Ramos (cell line): ENCODE data around the gene XBP1.
"Not testable (repeated sequence)": the region's sequence is repeated elsewhere in the genome, so short reads cannot be mapped to it uniquely, and the experiment has no call there.

Source experiments
- in situ Hi-C: fragments of 300-500 bp; cut with MboI; formaldehyde crosslinking; loops from one replicate; pipeline ENCODE4 v1.14.3; 2022; ENCODE audit warnings: low sequenced_read_pairs; ENCODE audit not compliant: unreplicated experiment

The XBP1 gene

DNA sequence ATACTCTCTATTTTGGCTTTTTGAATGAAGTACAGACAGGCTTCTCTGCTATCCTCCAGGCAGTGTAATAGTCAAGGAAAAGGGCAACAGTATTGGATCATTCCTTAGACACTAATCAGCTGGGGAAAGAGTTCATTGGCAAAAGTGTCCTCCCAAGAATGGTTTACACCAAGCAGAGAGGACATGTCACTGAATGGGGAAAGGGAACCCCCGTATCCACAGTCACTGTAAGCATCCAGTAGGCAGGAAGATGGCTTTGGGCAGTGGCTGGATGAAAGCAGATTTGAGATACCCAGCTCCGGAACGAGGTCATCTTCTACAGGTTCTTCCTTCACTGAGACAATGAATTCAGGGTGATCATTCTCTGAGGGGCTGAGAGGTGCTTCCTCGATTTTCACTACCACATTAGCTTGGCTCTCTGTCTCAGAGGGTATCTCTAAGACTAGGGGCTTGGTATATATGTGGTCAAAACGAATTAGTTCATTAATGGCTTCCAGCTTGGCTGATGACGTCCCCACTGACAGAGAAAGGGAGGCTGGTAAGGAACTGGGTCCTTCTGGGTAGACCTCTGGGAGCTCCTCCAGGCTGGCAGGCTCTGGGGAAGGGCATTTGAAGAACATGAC is 5.2 kb downstream of the XBP1 start:
- in situ Hi-C loops = no loop called here

DNA sequence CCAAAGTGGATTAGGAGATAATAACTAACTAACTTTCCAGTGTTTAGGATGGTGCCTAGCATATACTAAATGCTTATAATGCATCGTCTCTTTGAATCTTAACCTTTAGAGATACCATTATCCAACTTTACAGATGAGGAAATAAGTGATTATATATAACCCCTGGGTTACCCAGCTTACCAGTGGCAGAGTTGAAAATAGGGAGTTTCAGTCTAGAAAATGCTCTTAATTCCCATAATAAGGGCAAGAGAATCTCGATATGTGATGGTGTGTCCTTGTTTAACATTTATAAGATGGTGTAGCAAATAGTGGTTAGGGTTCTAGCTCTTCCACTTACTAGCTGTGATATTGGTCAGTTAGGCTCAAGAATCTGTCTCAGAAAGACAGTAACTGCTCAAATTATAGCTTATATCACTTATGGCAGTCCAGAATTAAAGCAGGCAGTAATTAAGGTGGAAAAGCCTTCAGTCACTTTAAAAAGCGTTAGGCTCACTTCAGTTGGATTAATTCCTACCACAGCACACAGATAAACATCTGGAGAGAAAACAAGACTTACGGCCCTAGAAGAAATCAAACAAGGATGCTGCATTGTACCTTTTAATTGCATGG is 6.3 kb downstream of the XBP1 start:
- in situ Hi-C loops = loop anchor here (5.0 kb wide), 1 partner anchor 33 kb away; no protein-coding TSS in a partner anchor

DNA sequence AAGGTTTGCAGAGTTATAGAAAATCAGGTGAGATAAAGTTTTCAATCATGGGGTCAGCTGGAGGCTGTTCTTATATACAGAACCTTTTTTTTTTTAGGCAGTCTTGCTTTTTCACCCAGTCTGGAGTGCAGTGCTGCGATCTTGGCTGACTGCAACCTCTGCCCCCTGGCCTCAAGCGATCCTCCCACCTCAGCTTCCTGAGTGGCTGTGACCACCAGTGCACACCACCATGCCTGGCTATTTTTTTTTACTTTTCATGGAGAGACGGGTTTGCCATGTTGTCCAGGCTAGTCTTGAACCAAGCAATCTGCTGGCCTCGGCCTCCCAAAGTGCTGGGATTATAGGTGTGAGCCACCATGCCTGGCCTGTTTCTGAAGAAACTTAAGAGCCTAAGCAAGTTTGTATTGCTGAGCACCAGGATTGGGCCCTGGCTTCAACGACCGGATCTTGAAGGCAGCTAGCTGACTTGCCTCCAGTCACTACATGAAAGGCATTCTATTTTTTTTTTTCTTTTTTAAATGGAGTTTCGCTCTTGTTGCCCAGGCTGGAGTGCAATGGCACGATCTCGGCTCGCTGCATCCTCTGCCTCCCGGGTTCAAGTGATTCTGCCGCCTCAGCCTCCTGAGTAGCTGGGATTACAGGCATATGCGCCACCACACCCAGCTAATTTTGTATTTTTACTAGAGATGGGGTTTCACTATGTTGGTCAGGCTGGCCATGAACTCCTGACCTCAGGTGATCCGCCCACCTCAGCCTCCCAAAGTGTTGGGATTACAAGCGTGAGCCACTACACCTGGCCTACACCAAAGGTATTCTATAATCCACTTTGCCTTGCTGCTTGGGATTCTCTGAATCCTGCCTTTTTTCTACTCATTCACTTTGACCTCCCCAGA is 7.6 kb downstream of the XBP1 start:
- in situ Hi-C loops = loop anchor here (5.0 kb wide), 1 partner anchor 35 kb away; no protein-coding TSS in a partner anchor

DNA sequence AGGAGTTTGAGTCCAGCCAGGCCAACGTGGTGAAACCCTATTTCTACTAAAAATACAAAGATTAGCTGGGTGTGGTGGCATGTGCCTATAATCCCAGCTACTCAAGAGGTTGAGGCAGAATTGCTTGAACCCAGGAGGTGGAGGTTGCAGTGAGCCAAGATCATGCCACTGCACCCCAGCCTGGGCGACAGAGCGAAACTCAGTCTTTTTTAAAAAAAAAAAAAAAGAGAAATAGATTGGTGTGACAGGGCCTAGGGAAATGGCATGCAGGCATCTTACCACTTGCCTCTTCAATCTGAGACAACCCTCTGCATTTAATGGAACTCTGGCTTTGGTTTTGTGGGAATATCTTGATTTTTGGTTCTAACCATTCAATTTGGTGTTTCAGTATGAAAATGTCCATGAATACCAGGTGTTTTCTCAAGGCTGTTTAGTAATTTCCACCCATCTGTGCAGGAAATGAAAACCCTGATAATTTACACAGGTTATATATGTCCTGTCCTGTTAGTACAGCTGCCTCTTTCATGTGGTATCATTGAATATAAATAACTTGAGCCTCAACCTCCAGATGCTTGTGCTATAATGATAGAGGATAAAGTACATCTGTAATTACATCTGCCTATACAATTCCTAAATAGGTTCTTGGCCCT is 8.4 kb downstream of the XBP1 start:
- in situ Hi-C loops = loop anchor here (5.0 kb wide), 1 partner anchor 35 kb away; no protein-coding TSS in a partner anchor

DNA sequence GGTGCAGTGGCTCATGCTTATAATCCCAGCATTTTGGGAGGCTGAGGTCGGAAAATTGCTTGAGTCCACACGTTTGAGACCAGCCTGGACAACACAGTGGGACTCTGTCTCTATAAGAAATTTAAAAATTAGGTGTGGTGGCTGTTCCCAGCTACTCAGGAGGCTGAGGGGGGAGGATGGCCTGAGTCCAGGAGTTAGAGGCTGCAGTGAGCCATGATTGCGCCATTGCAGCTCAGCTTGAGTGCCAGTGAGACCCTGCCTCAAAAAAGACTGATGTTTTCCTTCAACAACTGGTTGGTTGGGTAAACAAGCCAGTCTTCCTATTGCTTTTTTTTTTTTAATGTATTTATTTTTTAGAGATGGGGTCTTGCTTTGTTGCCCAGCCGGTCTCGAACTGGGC is 9.2 kb downstream of the XBP1 start:
- in situ Hi-C loops = loop anchor here (5.0 kb wide), 1 partner anchor 36 kb away; no protein-coding TSS in a partner anchor

GRCh38 chr22:28788601-28789000 is 11.8 kb downstream of the XBP1 start:
- in situ Hi-C loops = no loop called here

DNA sequence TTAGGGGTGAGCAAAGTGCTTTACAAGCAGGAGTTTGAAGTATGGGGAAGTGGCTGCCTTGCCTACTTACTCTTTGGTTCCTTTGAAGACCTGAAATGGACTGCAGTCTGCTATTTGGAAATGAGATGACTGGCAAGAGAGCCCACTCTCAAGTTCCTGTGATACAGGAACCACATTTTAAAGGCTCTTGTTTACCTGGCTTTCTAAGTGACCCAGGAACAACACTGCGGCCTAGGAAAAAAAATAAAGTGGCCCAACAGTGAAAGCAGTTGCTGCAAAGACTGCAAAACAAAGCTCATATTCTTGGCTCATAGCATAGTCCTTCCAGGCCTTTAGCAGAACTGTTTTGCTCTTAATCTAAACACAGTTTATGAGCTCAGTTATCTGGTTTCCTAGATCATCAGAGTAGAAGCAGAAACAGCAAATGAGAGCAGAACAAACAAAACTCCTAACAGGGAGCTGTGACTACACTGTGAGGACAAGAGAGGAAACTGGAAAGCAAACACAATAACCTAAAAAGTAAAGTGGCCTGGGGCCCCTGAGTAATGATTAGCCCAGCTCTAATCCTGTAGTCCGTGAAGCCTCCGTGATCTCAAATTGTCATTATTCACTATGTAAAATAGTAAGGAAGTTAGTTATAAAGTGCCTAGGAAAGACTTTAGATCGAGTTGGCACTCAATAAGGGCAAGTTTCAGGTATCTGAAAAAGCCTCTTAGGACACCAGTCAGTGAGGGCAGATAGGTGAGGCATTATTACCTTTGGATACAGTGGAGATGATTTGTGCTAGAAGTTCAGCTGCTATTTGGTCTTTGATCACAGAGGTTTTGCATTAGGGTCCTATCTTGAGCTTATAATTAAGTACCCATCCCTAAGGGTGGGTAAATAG is 16.3 kb downstream of the XBP1 start:
- in situ Hi-C loops = no loop called here

DNA sequence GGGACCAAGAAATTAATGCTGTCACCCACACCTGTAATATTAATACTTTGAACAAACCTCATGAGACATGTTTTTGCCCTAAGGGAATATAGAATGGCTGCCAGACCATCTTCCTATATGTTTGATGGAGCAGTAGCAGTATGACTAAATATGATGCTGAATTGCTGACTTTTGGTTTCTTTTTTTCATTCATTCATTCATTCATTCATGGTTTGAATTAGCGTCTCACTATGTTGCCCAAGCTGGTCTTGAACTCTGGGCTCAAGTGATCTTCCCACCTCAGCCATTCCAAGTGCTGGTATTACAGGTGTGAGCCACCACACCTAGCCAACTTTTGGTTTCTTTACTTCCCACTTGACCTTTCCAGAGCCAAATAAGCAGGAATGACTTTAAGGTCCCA is 20.1 kb downstream of the XBP1 start:
- in situ Hi-C loops = no loop called here

DNA sequence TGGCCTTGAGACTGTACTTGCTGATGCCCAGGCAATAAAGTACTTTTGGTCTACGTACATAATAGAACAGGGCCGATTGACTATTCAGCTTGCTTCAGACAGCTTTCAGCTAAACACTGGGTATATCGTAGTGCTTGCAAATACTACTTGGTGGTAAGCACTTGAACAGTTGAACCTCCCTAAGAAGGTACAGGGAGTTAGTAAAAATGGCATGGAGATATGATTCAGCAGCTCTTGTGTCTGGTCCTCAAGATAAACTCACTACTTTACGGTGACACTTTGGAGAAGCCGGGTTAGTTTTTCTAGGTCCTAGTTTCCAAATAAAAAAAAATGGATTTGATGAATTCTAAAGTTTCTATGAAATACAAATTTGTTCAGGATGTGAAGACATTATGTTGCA is 20.5 kb downstream of the XBP1 start:
- in situ Hi-C loops = no loop called here

- in situ Hi-C loops = no loop called here
Measured at GRCh38 chr22:28774378-28774777, 26.0 kb downstream of the XBP1 start.

GRCh38 chr22:28773461-28773867 is 26.9 kb downstream of the XBP1 start:
- in situ Hi-C loops = no loop called here

DNA sequence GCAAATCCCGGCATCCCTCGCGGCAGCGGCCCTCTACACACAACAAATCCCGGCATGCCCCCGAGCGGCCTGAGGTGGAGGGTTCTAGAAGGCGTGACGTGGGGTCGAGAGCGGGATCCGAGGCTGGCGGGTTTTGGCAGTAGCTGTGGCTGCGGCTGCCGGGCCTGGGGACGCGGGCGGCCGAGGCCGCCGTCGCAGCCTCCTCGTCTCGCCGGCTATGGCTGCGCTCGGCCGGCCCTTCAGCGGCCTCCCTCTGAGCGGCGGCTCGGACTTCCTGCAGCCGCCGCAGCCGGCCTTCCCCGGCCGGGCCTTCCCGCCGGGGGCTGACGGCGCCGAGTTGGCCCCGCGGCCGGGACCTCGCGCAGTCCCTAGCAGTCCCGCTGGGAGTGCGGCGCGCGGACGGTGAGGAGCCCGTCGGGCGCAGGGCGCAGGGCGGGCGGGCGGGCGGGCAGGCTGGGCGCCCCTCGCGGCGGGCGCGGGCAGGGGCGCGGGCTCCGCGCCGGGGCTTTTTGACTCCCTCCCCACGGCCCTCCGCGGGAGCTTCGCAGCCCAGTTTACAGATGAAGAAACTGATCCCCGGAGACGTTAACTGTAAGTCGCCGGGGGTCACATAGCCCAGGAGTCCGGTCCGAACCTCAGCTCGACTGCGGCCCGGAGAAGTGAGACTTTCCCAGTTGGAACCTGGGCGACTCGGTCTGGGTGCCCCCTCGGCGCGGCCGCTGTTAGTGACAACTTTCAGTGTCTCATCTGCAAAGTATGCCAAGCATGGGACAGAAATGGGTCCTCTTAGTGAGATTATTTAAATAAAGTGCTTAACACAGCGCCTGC is 27.5 kb downstream of the XBP1 start, which contains the start of gene CCDC117:
TSS of gene CCDC117 (plus strand) at position 63 of the 828 bp plus-strand sequence. CDS start at position 218, 155 bp downstream.
- in situ Hi-C loops = no loop called here

DNA sequence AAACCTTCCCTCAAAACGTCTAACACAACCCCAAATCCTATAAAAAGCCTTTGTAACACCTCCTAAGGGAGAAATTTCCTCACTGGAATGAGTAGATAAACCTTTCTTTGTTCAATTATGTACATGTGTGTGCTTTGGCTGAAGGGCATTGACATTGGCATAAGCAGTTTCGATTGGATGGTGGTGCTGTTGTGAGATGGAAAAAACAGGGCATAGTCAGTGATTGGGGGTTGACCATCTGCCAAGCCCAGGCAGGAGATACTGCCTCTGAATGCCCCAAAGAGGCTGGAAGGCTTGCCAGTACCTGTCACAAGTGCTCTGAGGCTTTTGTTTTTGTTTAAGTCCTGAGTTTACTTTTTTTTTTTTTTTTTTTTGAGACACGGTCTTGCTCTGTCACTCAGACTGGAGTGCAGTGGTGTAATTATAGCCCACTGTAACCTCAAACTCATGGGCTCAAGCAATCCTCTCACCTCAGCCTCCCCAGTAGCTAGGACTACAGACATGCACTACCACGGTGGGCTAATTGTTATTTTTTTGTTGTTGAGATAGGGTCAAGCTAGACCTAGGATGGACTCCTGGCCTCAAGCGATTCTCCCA is 29.1 kb downstream of the XBP1 start:
- in situ Hi-C loops = no loop called here

DNA sequence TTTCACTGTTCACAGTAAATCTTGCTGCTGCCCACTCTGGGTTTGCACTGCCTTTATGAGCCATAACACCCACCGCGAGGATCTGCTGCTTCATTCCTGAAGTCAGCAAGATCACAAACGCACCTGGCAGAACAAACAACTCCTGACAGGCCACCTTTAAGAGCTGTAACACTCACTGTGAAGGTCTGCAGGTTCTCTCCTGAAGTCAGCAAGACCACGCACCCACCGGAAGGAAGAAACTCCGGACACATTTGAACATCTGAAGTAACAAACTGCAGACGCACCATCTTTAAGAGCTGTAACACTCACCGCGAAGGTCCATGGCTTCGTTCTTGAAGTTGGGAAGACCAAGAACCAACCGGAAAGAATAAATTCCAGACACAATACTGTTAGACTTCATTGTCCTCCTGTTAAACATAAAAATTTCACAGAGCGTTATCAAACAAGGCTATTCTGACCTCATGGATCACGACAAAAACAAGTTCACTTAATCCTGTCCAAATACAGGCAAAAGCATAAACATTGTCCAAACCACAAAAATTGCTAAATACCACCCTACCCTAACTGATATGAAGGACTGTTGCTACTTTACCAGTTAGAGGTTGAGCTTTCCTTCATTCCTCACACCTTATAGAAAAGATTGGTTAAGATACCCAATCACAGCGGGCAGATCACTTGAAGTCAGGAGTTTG is 30.8 kb downstream of the XBP1 start:
- in situ Hi-C loops = no loop called here

DNA sequence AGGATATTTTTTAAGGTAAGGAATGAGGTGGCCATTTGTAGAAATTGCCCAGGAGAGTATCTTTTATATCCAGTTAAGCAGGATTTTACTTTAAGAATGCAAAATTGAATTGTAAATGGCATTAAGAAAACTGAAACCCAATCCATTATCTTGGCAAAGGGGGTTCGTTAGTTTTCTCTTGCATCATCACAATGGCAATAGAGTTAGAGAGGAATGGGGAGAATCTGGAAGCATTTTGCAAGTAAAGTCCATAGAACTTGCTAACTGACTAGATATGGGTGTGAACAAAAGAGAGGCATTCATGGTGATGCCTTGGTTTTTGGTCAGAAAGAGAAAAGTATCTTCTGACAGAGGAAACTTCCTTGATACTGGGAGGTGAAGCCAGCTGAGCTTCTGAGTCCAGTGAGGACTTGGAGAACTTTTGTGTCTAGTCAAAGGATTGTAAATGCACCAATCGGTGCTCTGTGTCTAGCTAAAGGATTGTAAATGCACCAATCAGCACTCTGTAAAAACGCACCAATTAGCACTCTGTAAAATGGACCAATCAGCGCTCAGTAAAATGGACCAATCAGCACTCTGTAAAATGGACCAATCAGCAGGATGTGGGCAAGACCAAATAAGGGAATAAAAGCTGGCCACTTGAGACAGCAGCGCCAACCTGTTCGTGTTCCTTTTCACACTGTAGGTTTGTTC is 31.5 kb downstream of the XBP1 start:
- in situ Hi-C loops = no loop called here

DNA sequence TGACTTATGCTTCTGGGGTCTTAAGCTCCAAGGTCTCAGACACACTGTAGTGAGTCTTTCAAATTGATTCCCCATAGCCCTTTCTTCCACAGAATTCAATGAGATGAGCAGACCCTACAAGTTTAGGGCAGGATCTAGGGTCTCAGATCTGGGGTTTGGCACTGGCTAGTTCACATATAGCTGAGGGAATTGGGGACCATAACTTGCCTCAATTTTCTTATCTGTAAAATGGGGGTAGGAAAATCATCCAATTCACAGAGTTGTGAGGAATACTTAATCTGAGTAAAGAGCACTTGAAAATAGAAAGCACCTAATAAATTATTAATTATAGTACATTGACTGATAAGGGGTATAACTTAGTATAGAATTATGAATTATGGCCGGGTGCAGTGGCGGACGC is 33.7 kb downstream of the XBP1 start:
- in situ Hi-C loops = no loop called here

GRCh38 chr22:28762000-28762399 is 38.4 kb downstream of the XBP1 start:
- in situ Hi-C loops = not testable (repeated sequence)
